Measurements from ENCODE around the gene ASB5. TPM values are rescaled to one million over a fixed set of nuclear protein-coding genes. Genes with fewer than 3 reads are reported as not detected.

Gene ASB5
- total and polyA plus RNA-seq, 4 experiments from 2014 or later: not detected

DNA sequence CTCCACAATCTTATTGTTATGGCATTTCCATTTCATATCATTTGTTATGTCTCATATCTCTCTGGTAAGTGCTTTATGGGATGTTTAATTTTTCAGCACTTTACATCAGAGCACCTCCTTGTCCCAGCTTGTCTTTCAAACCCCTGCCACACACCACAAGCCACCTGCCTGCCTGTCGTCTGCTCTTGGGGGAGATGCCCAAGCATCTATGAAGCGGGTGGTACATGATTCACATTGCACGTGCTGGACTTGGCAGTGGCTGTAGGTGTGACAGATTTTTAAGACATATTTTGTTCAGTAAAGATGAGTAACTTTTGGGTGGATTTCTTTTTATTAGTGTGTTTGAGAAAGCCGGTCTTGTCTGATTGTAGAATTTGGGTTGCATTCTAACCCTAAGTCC is 59.5 kb downstream of the ASB5 start:
- ChIA-PET POLR2A (ENCODE audit: partially characterized antibody) (no interaction called here), CTCF (ENCODE audit: partially characterized antibody) (no interaction called here)
- Histone ChIP-seq H3K9me3 (ENCODE audit: control insufficient read depth in 1 of 2, low read length in 2 of 2) (no peaks in the 10 kb centered on the region), H3K4me3 (ENCODE audit: low read length in 2 of 2) (no peak overlapping the region), H3K36me3 (ENCODE audit: insufficient read depth, low read length) (no peaks in the 10 kb centered on the region), H3K4me1 (ENCODE audit: insufficient read depth, low read length) (no peaks in the 10 kb centered on the region), H3K27ac (ENCODE audit: low read depth, low read length) (no peak overlapping the region), H3K27me3 (ENCODE audit: insufficient read depth, low read length) (no peaks in the 10 kb centered on the region)
- intact Hi-C loops (cut with micrococcal nuclease): no loop called here
- Mint-ChIP-seq H3K4me3 (no peak overlapping the region), H3K27ac (no peak overlapping the region), H3K4me1 (no peaks in the 10 kb centered on the region), H3K27me3 (peaks cover 12 to 13% of the 10 kb centered on the region in 2 donors), H3K9me3 (peaks cover 0 to 5% (median 0%) of the 10 kb centered on the region in 8 donors), H3K36me3 (no peaks in the 10 kb centered on the region)
- no peak for DNase-seq

DNA sequence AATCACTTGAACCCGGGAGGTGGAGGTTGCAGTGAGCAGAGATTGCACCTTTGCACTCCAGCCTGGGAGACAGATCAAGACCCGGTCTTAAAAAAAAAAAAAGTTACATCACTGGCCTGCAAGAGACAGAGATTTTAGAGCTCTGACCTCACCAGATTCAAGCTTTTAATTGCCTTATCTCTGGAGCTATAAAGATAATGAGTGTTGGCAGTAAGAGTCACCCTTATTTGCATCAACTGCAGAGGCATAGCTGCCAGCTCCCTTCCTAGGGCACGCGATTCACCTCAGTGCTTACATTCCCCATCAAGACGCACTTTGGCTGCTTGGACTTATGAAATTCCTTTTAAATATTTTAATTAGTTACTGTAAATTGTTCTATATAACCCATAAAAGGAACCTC is 61.2 kb downstream of the ASB5 start:
- Histone ChIP-seq H3K36me3 (ENCODE audit: insufficient read depth, low read length) (no peaks in the 10 kb centered on the region), H3K4me3 (ENCODE audit: low read length in 2 of 2) (no peak overlapping the region), H3K4me1 (ENCODE audit: insufficient read depth, low read length) (no peaks in the 10 kb centered on the region), H3K27ac (ENCODE audit: low read depth, low read length) (no peak overlapping the region), H3K9me3 (ENCODE audit: control insufficient read depth in 1 of 2, low read length in 2 of 2) (no peaks in the 10 kb centered on the region), H3K27me3 (ENCODE audit: insufficient read depth, low read length) (no peaks in the 10 kb centered on the region)
- peaks cover 0 to 5% (median 0%) of the 10 kb centered on the region in 8 donors for H3K9me3 Mint-ChIP-seq
- no peaks in the 10 kb centered on the region for H3K36me3 Mint-ChIP-seq
- peaks cover 12 to 13% of the 10 kb centered on the region in 2 donors for H3K27me3 Mint-ChIP-seq
- no peak overlapping the region for H3K4me3 Mint-ChIP-seq
- no peak overlapping the region for H3K27ac Mint-ChIP-seq
- no peaks in the 10 kb centered on the region for H3K4me1 Mint-ChIP-seq
- POLR2A ChIA-PET (ENCODE audit: partially characterized antibody): no interaction called here
- intact Hi-C loops (cut with micrococcal nuclease): no loop called here
- no peak for DNase-seq
- CTCF ChIA-PET (ENCODE audit: partially characterized antibody): interaction anchor here (0.9 kb wide), 1 partner anchor 10 kb away, joined by 3 read pairs; no protein-coding TSS in a partner anchor

DNA sequence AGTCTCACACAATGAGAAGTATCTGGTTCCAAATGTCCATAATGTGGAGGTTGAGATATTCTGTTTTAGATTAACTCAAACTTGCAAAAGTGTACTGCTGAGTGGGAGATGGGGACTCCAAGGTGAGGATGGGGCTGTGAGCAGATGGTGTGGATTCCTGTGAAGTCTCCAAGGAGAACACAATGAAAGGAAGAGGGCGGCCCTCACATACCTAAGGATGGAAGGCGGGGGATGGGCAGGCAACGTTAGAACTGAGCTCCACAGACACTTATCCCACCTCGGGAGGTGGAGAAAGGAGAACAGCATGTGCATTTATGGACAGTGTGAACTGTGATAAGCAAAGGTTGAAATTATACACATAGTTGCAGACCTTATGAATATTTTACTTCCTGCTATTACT is 63.7 kb downstream of the ASB5 start:
- Mint-ChIP-seq H3K27me3 (peaks cover 11 to 13% of the 10 kb centered on the region in 2 donors), H3K4me1 (no peaks in the 10 kb centered on the region), H3K36me3 (no peaks in the 10 kb centered on the region), H3K4me3 (no peak overlapping the region), H3K27ac (peak overlapping the region in 1 of 7 donors; percentile 59), H3K9me3 (no peaks in the 10 kb centered on the region)
- ChIA-PET POLR2A (ENCODE audit: partially characterized antibody) (no interaction called here), CTCF (ENCODE audit: partially characterized antibody) (no interaction called here)
- Histone ChIP-seq H3K36me3 (ENCODE audit: insufficient read depth, low read length) (no peaks in the 10 kb centered on the region), H3K4me3 (ENCODE audit: low read length in 2 of 2) (no peak overlapping the region), H3K27ac (ENCODE audit: low read depth, low read length) (no peak overlapping the region), H3K4me1 (ENCODE audit: insufficient read depth, low read length) (no peaks in the 10 kb centered on the region), H3K27me3 (ENCODE audit: insufficient read depth, low read length) (no peaks in the 10 kb centered on the region), H3K9me3 (ENCODE audit: control insufficient read depth in 1 of 2, low read length in 2 of 2) (no peaks in the 10 kb centered on the region)
- no peak for DNase-seq
- intact Hi-C loops (cut with micrococcal nuclease): no loop called here

DNA sequence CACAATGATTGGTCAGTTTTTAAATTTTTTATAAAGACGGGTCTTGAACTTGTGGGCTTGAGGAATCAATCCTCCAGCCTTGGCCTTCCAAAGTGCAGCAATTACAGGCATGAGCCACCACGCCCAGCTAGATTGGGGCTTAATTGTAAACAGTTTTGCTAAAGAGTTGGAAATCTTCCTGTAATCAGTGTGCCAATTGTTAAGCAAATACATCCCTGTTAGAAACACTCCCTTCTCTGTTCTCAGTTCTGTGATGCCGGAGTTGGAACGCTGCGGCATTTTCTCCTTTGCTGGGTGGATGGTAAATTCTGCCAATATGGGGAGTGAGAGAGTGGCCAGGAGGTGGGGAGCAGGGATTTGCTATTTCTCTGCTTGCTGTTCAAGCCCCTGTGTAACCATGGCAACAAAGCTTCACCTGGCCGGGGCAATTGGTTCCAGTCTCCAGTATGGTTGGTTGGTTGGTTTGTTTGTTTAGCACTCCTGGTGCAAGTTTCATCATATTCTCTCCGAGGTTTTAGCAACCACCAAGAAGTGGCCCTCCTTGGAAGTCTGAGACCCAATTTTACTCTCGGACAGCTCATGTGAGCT is 70.6 kb downstream of the ASB5 start:
- Histone ChIP-seq H3K9me3 (ENCODE audit: control insufficient read depth in 1 of 2, low read length in 2 of 2) (no peaks in the 10 kb centered on the region), H3K4me3 (ENCODE audit: low read length in 2 of 2) (no peak overlapping the region), H3K27me3 (ENCODE audit: insufficient read depth, low read length) (peaks cover 10% of the 10 kb centered on the region), H3K4me1 (ENCODE audit: insufficient read depth, low read length) (peaks cover 13% of the 10 kb centered on the region), H3K36me3 (ENCODE audit: insufficient read depth, low read length) (no peaks in the 10 kb centered on the region), H3K27ac (ENCODE audit: low read depth, low read length) (no peak overlapping the region)
- Mint-ChIP-seq H3K27me3 (peaks cover 8 to 14% of the 10 kb centered on the region in 2 donors), H3K4me1 (peaks cover 5 to 12% (median 10%) of the 10 kb centered on the region in 4 donors), H3K36me3 (peaks cover 0 to 5% of the 10 kb centered on the region in 2 donors), H3K9me3 (no peaks in the 10 kb centered on the region), H3K4me3 (no peak overlapping the region), H3K27ac (no peak overlapping the region)
- ChIA-PET POLR2A (ENCODE audit: partially characterized antibody) (no interaction called here), CTCF (ENCODE audit: partially characterized antibody) (no interaction called here)
- DNase-seq: no peak
- intact Hi-C loops (cut with micrococcal nuclease): loop anchor here (5.0 to 10.0 kb wide), 2 partner anchors 1109 to 1246 kb away; partner anchors contain the start of genes AGA and NEIL3

DNA sequence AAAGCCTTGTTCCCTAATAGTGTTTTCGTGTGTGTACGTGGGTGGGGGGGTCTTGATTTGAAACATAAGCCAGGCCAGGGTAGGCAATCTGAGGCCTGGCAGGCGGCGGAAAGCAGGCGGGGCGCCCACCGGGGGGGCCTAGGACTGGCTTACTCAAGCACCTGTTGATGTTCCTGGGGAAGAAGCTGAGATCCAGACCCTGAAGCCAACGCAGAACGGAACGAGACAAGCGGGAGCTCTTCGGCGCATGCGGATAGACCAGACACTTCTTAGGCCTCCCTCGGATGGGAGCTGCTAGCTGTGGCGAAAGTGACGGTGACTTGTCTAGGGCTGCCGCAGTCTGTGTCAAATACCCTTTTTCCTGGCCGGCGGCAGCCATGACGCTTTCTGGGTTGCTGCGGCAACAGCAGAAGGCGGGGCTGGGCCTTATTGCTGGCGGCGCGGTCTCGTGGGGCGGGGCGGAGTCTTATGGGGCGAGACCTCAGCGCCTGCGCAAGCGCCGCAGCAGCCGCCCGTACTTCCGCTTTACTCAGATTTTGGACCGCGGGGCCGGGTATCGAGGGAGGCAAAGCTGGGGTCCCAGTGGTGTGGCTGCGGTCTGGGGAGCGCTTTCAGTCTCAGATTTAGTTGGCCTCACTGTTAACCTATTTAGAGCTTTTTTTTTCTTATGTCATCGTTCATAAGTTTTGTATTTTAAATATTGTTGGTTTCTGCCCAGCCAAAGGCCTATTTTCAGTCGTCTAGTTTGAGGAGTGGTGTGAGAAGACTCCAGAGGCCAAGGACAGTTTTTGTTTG is 73.6 kb downstream of the ASB5 start, which contains the start of gene SPATA4:
SPATA4 (minus strand) TSS at position 402 of the 795 bp plus-strand sequence; CDS start at position 379, 23 bp downstream.
- peak; percentile 89 to 94 (median 91) for DNase-seq
- Mint-ChIP-seq H3K4me1 (peaks cover 5 to 12% (median 10%) of the 10 kb centered on the region in 4 donors), H3K9me3 (no peaks in the 10 kb centered on the region), H3K36me3 (peaks cover 0 to 5% of the 10 kb centered on the region in 2 donors), H3K4me3 (peak within 1 kb of the TSS; percentile 86 to 96 (median 90)), H3K27ac (peak within 1 kb of the TSS; percentile 82 to 95 (median 90)), H3K27me3 (peaks cover 19 to 29% of the 10 kb centered on the region in 2 donors)
- Histone ChIP-seq H3K9me3 (ENCODE audit: control insufficient read depth in 1 of 2, low read length in 2 of 2) (no peaks in the 10 kb centered on the region), H3K27me3 (ENCODE audit: insufficient read depth, low read length) (peaks cover 10% of the 10 kb centered on the region), H3K27ac (ENCODE audit: low read depth, low read length) (no peak within 1 kb of the TSS), H3K36me3 (ENCODE audit: insufficient read depth, low read length) (no peaks in the 10 kb centered on the region), H3K4me3 (ENCODE audit: low read length in 2 of 2) (peak within 1 kb of the TSS; percentile 66 to 68), H3K4me1 (ENCODE audit: insufficient read depth, low read length) (peaks cover 13% of the 10 kb centered on the region)
- ChIA-PET CTCF (ENCODE audit: partially characterized antibody) (interaction anchor here (1.1 kb wide), 2 partner anchors 129 to 136 kb away, joined by 3 to 4 read pairs; no protein-coding TSS in a partner anchor), POLR2A (ENCODE audit: partially characterized antibody) (interaction anchor here (0.9 to 2.5 kb wide), 4 partner anchors 125 to 1247 kb away, joined by 5 to 20 read pairs (median 6); partner anchors contain the start of gene SPCS3)
- intact Hi-C loops (cut with micrococcal nuclease): loop anchor here (1.0 to 10.0 kb wide), 5 partner anchors 125 to 1912 kb away; partner anchors contain the start of genes AGA, CEP44, FBXO8 and NEIL3

DNA sequence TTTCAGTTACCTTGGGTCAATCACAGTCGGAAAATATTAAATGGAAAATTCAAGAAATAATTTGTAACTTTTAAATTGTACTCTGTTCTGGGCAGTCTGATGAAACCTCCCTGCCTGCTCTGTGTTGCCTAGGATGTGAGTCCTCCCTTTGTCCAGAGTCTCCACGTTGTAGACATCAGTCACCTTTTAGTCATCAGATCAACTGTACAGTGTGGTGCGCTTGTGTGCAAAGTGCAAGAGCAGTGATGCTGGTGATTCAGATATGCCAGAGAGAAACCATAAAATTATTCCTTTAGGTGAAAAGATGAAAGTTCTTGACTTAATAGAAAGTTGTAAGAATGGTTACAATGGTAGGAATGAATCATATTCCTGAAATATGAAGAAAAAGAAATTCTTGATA is 75.1 kb downstream of the ASB5 start:
- intact Hi-C loops (cut with micrococcal nuclease): loop anchor here (2.0 to 10.0 kb wide), 2 partner anchors 129 to 1251 kb away; partner anchors contain the start of genes AGA and WDR17

DNA sequence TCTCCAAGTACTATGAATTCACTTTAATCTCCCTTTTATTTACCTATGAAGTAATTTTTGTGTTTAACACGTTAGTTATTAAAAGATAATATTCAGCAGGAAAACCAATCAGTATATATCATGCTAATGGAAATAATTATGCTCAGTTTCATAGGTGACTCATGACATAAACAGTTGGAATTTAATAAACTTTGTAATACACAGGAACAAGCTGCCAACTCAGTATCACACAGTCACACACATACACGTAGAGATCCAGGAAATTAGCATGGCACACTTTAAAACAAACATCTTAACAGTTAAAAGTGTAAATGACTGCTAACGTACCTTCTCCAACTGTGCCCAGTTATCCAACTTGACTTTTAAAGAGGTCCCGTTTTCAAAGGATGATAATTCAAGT is 75.9 kb downstream of the ASB5 start:
- POLR2A ChIA-PET (ENCODE audit: partially characterized antibody): no interaction called here
- peaks cover 13% of the 10 kb centered on the region for H3K4me1 ChIP-seq (ENCODE audit: insufficient read depth, low read length)
- Mint-ChIP-seq H3K27ac (no peak overlapping the region), H3K9me3 (no peaks in the 10 kb centered on the region), H3K4me3 (no peak overlapping the region), H3K27me3 (peaks cover 22 to 42% of the 10 kb centered on the region in 2 donors), H3K4me1 (peaks cover 5 to 12% (median 10%) of the 10 kb centered on the region in 4 donors), H3K36me3 (peaks cover 0 to 5% of the 10 kb centered on the region in 2 donors)
- H3K27ac ChIP-seq (ENCODE audit: low read depth, low read length): no peak overlapping the region
- H3K27me3 ChIP-seq (ENCODE audit: insufficient read depth, low read length): peaks cover 13% of the 10 kb centered on the region
- intact Hi-C loops (cut with micrococcal nuclease): loop anchor here (10.0 kb wide), 1 partner anchor 1252 kb away; the partner anchor contains the start of gene AGA
- CTCF ChIA-PET (ENCODE audit: partially characterized antibody): no interaction called here
- no peaks in the 10 kb centered on the region for H3K36me3 ChIP-seq (ENCODE audit: insufficient read depth, low read length)
- no peaks in the 10 kb centered on the region for H3K9me3 ChIP-seq (ENCODE audit: control insufficient read depth in 1 of 2, low read length in 2 of 2)
- DNase-seq: no peak
- H3K4me3 ChIP-seq (ENCODE audit: low read length in 2 of 2): no peak overlapping the region

More for the DNA sequence above, 75.1 kb downstream of the ASB5 start:
- DNase-seq: peak in 1 of 5 donors; percentile 38
- POLR2A ChIA-PET (ENCODE audit: partially characterized antibody): no interaction called here
- peak overlapping the region in 1 of 7 donors; percentile 32 for H3K27ac Mint-ChIP-seq
- peak overlapping the region in 2 of 8 donors; percentile 11 to 17 for H3K4me3 Mint-ChIP-seq
- H3K36me3 ChIP-seq (ENCODE audit: insufficient read depth, low read length): no peaks in the 10 kb centered on the region
- no peak overlapping the region for H3K4me3 ChIP-seq (ENCODE audit: low read length in 2 of 2)
- peaks cover 22 to 38% of the 10 kb centered on the region in 2 donors for H3K27me3 Mint-ChIP-seq
- peaks cover 13% of the 10 kb centered on the region for H3K4me1 ChIP-seq (ENCODE audit: insufficient read depth, low read length)
- H3K4me1 Mint-ChIP-seq: peaks cover 5 to 12% (median 10%) of the 10 kb centered on the region in 4 donors
- no peaks in the 10 kb centered on the region for H3K9me3 ChIP-seq (ENCODE audit: control insufficient read depth in 1 of 2, low read length in 2 of 2)
- peaks cover 10% of the 10 kb centered on the region for H3K27me3 ChIP-seq (ENCODE audit: insufficient read depth, low read length)
- peaks cover 0 to 5% of the 10 kb centered on the region in 2 donors for H3K36me3 Mint-ChIP-seq
- H3K9me3 Mint-ChIP-seq: no peaks in the 10 kb centered on the region
- no peak overlapping the region for H3K27ac ChIP-seq (ENCODE audit: low read depth, low read length)
- CTCF ChIA-PET (ENCODE audit: partially characterized antibody): no interaction called here

Measured in CD4-positive, alpha-beta memory T cell (primary cell).